Measurements from ENCODE around the gene RNLS. TPM values are rescaled to one million over a fixed set of nuclear protein-coding genes. Genes with fewer than 3 reads are reported as not detected.

RNLS gene
- total RNA-seq, 4 donors from 2014 or later, result 8.7 to 19.7 (median 12.9) TPM

GRCh38 chr10:88473989-88474883 lies 108.9 kb downstream of the RNLS start:
- H3K4me1 ChIP-seq, result peaks cover 6 to 7% of the 10 kb centered on the region in 2 donors
- H3K27ac ChIP-seq, result peak overlapping the region; percentile 71 to 72
- H3K9me3 ChIP-seq, result no peaks in the 10 kb centered on the region
- H3K27me3 ChIP-seq, result no peaks in the 10 kb centered on the region
- H3K4me3 ChIP-seq, result no peak overlapping the region
- peak; percentile 36 to 43 for DNase-seq
- TF ChIP-seq CTCF (IDR thresholded peaks at IDR 0.05) (no peak), POLR2A (IDR thresholded peaks at IDR 0.05) (no peak)
- intact Hi-C loops (cut with DNase I; ENCODE audit: low total_unique reads), result no loop called here
- no peaks in the 10 kb centered on the region for H3K36me3 ChIP-seq

- H3K4me1 ChIP-seq, result peaks cover 7 to 10% of the 10 kb centered on the region in 2 donors
- TF ChIP-seq POLR2A (IDR thresholded peaks at IDR 0.05) (no peak), CTCF (IDR thresholded peaks at IDR 0.05) (no peak)
- intact Hi-C loops (cut with DNase I; ENCODE audit: low total_unique reads), result no loop called here
- H3K9me3 ChIP-seq, result no peaks in the 10 kb centered on the region
- no peak for DNase-seq
- H3K27me3 ChIP-seq, result no peaks in the 10 kb centered on the region
- no peak overlapping the region for H3K4me3 ChIP-seq
- H3K36me3 ChIP-seq, result no peaks in the 10 kb centered on the region
- H3K27ac ChIP-seq, result no peak overlapping the region
These were observed 110.6 kb downstream of the RNLS start for GRCh38 chr10:88472540-88472939.

GRCh38 chr10:88471899-88472298 lies 111.2 kb downstream of the RNLS start:
- Histone ChIP-seq H3K27me3 (no peaks in the 10 kb centered on the region), H3K27ac (no peak overlapping the region), H3K36me3 (no peaks in the 10 kb centered on the region), H3K4me1 (peaks cover 7 to 12% of the 10 kb centered on the region in 2 donors), H3K9me3 (no peaks in the 10 kb centered on the region), H3K4me3 (no peak overlapping the region)
- TF ChIP-seq CTCF (IDR thresholded peaks at IDR 0.05) (no peak), POLR2A (IDR thresholded peaks at IDR 0.05) (no peak)
- no peak for DNase-seq
- intact Hi-C loops (cut with DNase I; ENCODE audit: low total_unique reads), result no loop called here

GRCh38 chr10:88467835-88468485 lies 115.2 kb downstream of the RNLS start:
- DNase-seq, result no peak
- intact Hi-C loops (cut with DNase I; ENCODE audit: low total_unique reads), result no loop called here
- H3K27me3 ChIP-seq, result no peaks in the 10 kb centered on the region
- H3K4me1 ChIP-seq, result peaks cover 0 to 6% of the 10 kb centered on the region in 2 donors
- H3K9me3 ChIP-seq, result no peaks in the 10 kb centered on the region
- no peak overlapping the region for H3K4me3 ChIP-seq
- no peaks in the 10 kb centered on the region for H3K36me3 ChIP-seq
- H3K27ac ChIP-seq, result peak overlapping the region in 1 of 2 donors; percentile 50
- TF ChIP-seq CTCF (IDR thresholded peaks at IDR 0.05) (no peak), POLR2A (IDR thresholded peaks at IDR 0.05) (no peak)

- peaks cover 0 to 6% of the 10 kb centered on the region in 2 donors for H3K4me1 ChIP-seq
- no peak for DNase-seq
- TF ChIP-seq CTCF (IDR thresholded peaks at IDR 0.05) (no peak), POLR2A (IDR thresholded peaks at IDR 0.05) (no peak)
- H3K36me3 ChIP-seq, result no peaks in the 10 kb centered on the region
- peak overlapping the region; percentile 50 to 51 for H3K27ac ChIP-seq
- H3K9me3 ChIP-seq, result no peaks in the 10 kb centered on the region
- no peak overlapping the region for H3K4me3 ChIP-seq
- intact Hi-C loops (cut with DNase I; ENCODE audit: low total_unique reads), result no loop called here
- H3K27me3 ChIP-seq, result no peaks in the 10 kb centered on the region
These were observed 116.3 kb downstream of the RNLS start for GRCh38 chr10:88466786-88467185.
